Thoracic aorta (tissue), 2 donors: ENCODE data around the gene DNAH17. TPM values are rescaled to one million over a fixed set of nuclear protein-coding genes. Genes with fewer than 3 reads are reported as not detected.
"Not testable (repeated sequence)": the region's sequence is repeated elsewhere in the genome, so short reads cannot be mapped to it uniquely, and the experiment has no call there.

Source experiments
- ATAC-seq: fragments of 150-250 bp; one replicate; pipeline ENCODE4 v1.8.0; 2017; ENCODE audit warnings: low read depth; ENCODE audit not compliant: insufficient number of reproducible peaks, low FRiP score
- DNase-seq: peaks from one replicate; pipeline ENCODE4 v3.0.0-alpha.2; 2020; ENCODE audit warnings: low spot score
- H3K27ac ChIP-seq, 2 donors: fragments of 200-600 bp; sonication (generic); 1 replicate in 1 of 2; 2 replicates in 1 of 2; pipeline ENCODE4 v1.5.1; 2016; ENCODE audit warnings: mild to moderate bottlenecking in 2 of 2, moderate library complexity in 2 of 2
- H3K27me3 ChIP-seq: fragments of 200-600 bp; sonication (generic); replicated peaks from 2 replicates; pipeline ENCODE4 v1.6.0; 2016; ENCODE audit warnings: mild to moderate bottlenecking; ENCODE audit not compliant: insufficient read depth
- H3K36me3 ChIP-seq: fragments of 200-600 bp; sonication (generic); one replicate; pipeline ENCODE4 v1.5.1; 2016
- H3K4me1 ChIP-seq, 2 donors: fragments of 200-600 bp; sonication (generic); 1 replicate in 1 of 2; 2 replicates in 1 of 2; pipeline versions ENCODE4 v1.5.1 to v1.6.0; 2016; ENCODE audit warnings: low read depth in 2 of 2, mild to moderate bottlenecking in 1 of 2; ENCODE audit not compliant: control insufficient read depth in 1 of 2
- H3K4me3 ChIP-seq: fragments of 200-600 bp; sonication (generic); 2 replicates; pipeline ENCODE4 v1.5.1; 2016; ENCODE audit warnings: mild to moderate bottlenecking
- H3K9me3 ChIP-seq: fragments of 200-600 bp; sonication (generic); 2 replicates; pipeline ENCODE4 v1.5.1; 2016
- CTCF ChIP-seq: fragments of 200-600 bp; sonication (generic); IDR thresholded peaks from one replicate; pipeline ENCODE4 v1.5.1; 2019; ENCODE audit warnings: antibody characterized with exemption
- total RNA-seq, 2 donors: library from RNA; depleted of rRNA; stranded (reverse); fragments of >200 nt; gene quantifications; one replicate each; pipeline versions ENCODE4 v1.1.0 to v1.2.3, GENCODE V29; 2016

Gene DNAH17
- total RNA-seq, 2 donors from 2014 or later = 0.14 TPM

- Histone ChIP-seq H3K4me1 (no peaks in the 10 kb centered on the region), H3K27ac (no peak overlapping the region), H3K9me3 (no peaks in the 10 kb centered on the region), H3K36me3 (no peaks in the 10 kb centered on the region), H3K4me3 (no peak overlapping the region), H3K27me3 (no peaks in the 10 kb centered on the region)
- TF ChIP-seq CTCF = no peak
- no peak for ATAC-seq
- DNase-seq = no peak
These were observed 66.8 kb downstream of the DNAH17 start for GRCh38 chr17:78510141-78511075.

GRCh38 chr17:78507526-78507925 lies 69.7 kb downstream of the DNAH17 start:
- no peaks in the 10 kb centered on the region for H3K9me3 ChIP-seq
- DNase-seq = no peak

GRCh38 chr17:78506454-78507309 lies 70.5 kb downstream of the DNAH17 start:
- H3K9me3 ChIP-seq = no peaks in the 10 kb centered on the region
- no peaks in the 10 kb centered on the region for H3K36me3 ChIP-seq
- H3K4me3 ChIP-seq = no peak overlapping the region
- ATAC-seq (no peak), DNase-seq (no peak)
- H3K4me1 ChIP-seq = no peaks in the 10 kb centered on the region
- no peaks in the 10 kb centered on the region for H3K27me3 ChIP-seq
- no peak overlapping the region for H3K27ac ChIP-seq
- no peak for TF ChIP-seq CTCF

More at GRCh38 chr17:78507526-78507925, 69.7 kb downstream of the DNAH17 start:
- H3K27me3 ChIP-seq = no peaks in the 10 kb centered on the region
- TF ChIP-seq CTCF = no peak
- H3K27ac ChIP-seq = no peak overlapping the region
- H3K36me3 ChIP-seq = no peaks in the 10 kb centered on the region
- no peaks in the 10 kb centered on the region for H3K4me1 ChIP-seq
- no peak overlapping the region for H3K4me3 ChIP-seq
- ATAC-seq = no peak

GRCh38 chr17:78504156-78504925 lies 72.9 kb downstream of the DNAH17 start:
- TF ChIP-seq CTCF = no peak
- ATAC-seq = no peak
- no peak for DNase-seq

GRCh38 chr17:78503388-78503787 lies 73.8 kb downstream of the DNAH17 start:
- H3K4me3 ChIP-seq, ATAC-seq, H3K27me3 ChIP-seq, DNase-seq, H3K27ac ChIP-seq, H3K4me1 ChIP-seq, H3K36me3 ChIP-seq, H3K9me3 ChIP-seq: not testable (repeated sequence)

More at GRCh38 chr17:78504156-78504925, 72.9 kb downstream of the DNAH17 start:
- no peaks in the 10 kb centered on the region for H3K9me3 ChIP-seq
- H3K27ac ChIP-seq = no peak overlapping the region
- H3K36me3 ChIP-seq = no peaks in the 10 kb centered on the region
- H3K4me3 ChIP-seq = no peak overlapping the region
- H3K4me1 ChIP-seq = no peaks in the 10 kb centered on the region
- no peaks in the 10 kb centered on the region for H3K27me3 ChIP-seq
